ENCODE measurements around the gene EGF.

GRCh38 chr4:109872950-109873656 is 39.6 kb upstream of the EGF start:
- no peak for TF ChIP-seq CTCF (IDR thresholded peaks at IDR 0.05)
- TF ChIP-seq POLR2A (IDR thresholded peaks at IDR 0.05): no peak
